HCT116 (cell line): ENCODE data around the gene THEMIS. TPM values are rescaled to one million over a fixed set of nuclear protein-coding genes. Genes with fewer than 3 reads are reported as not detected.

Experiments
- ATAC-seq: fragments of 200-7000 bp; cut with Tn5 transposase; 2 replicates; pipeline ENCODE4 v1.9.1; 2020; ENCODE audit warnings: mild to moderate bottlenecking, moderate library complexity
- BruUV-seq: library from RNA; stranded (reverse); fragments of 400-500 nt; replicated peaks from 2 replicates; lab custom pipeline; 2021; lab: Mats Ljungman, UMichigan
- CTCF ChIA-PET: fragments of 300-600 bp; sonication (Branson Sonifier 250); formaldehyde crosslinking; loops from one replicate; lab custom pipeline; 2021; ENCODE audit warnings: antibody characterized with exemption; lab: Charles Lee
- POLR2A ChIA-PET: fragments of 300-600, 350-600 bp; sonication (Branson Sonifier 250); formaldehyde crosslinking; loops from one replicate; lab custom pipeline; 2021; ENCODE audit warnings: antibody characterized with exemption; lab: Charles Lee
- RAD21 ChIA-PET, 2 experiments: fragments of 300-600 bp; sonication (Branson Sonifier 250); formaldehyde crosslinking; loops; one replicate each; lab custom pipeline; 2023; ENCODE audit warnings: low total read pairs in 2 of 2; ENCODE audit not compliant: uncharacterized antibody in 2 of 2, unreplicated experiment in 2 of 2, low non-redundant PET in 1 of 2; lab: Charles Lee
- DNase-seq: peaks from one replicate; pipeline ENCODE4 v3.0.0-alpha.2; 2010; ENCODE audit warnings: low read depth, low spot score
- H2AFZ ChIP-seq: fragments of 200-600 bp; shearing (Covaris generic), sonication (generic); 2 replicates; pipeline ENCODE4 v1.6.1; 2017; ENCODE audit warnings: low read depth, mixed run types, mixed read lengths, antibody characterized with exemption, low read length; ENCODE audit not compliant: poor library complexity, severe bottlenecking
- H3K27ac ChIP-seq: 2 replicates; pipeline ENCODE4 v1.5.1; 2012; ENCODE audit warnings: low read depth, low read length
- H3K27me3 ChIP-seq: fragments of 200-600 bp; sonication (generic); 2 replicates; pipeline ENCODE4 v1.6.1; 2016; ENCODE audit warnings: mixed run types, low read length, mixed read lengths; ENCODE audit not compliant: insufficient read depth
- H3K36me3 ChIP-seq, 2 experiments: fragments of 200-500 bp in 1 of 2; fragments of 200-600 bp in 1 of 2; sonication (Bioruptor generic) in 1 of 2; sonication (generic) in 1 of 2; 2 replicates each; pipeline versions ENCODE4 v1.5.1 to v1.6.1; 2014 to 2016; ENCODE audit warnings: low read length in 2 of 2, inconsistent platforms in 1 of 2, mixed read lengths in 1 of 2, mixed run types in 1 of 2; ENCODE audit not compliant: insufficient read depth in 2 of 2, control insufficient read depth in 1 of 2
- H3K4me1 ChIP-seq, 2 experiments: fragments of 200-600 bp in 1 of 2; sonication (generic) in 1 of 2; 2 replicates each; pipeline versions ENCODE4 v1.5.1 to v1.6.1; 2012 to 2017; ENCODE audit warnings: low read length in 2 of 2, inconsistent platforms in 1 of 2, mild to moderate bottlenecking in 1 of 2, mixed read lengths in 1 of 2, mixed run types in 1 of 2, moderate library complexity in 1 of 2; ENCODE audit not compliant: insufficient read depth in 2 of 2, control insufficient read depth in 1 of 2
- H3K4me2 ChIP-seq: fragments of 200-600 bp; sonication (generic); 2 replicates; pipeline ENCODE4 v1.6.1; 2017; ENCODE audit warnings: mixed run types, low read length, mixed read lengths
- H3K4me3 ChIP-seq, 2 experiments: fragments of 200-600 bp in 1 of 2; sonication (generic) in 1 of 2; replicated peaks in 1 of 2; 2 replicates each; pipeline ENCODE4 v1.5.1; 2011 to 2016; ENCODE audit warnings: low read length in 2 of 2, control low read depth in 1 of 2, low read depth in 1 of 2, mild to moderate bottlenecking in 1 of 2, mixed read lengths in 1 of 2, mixed run types in 1 of 2
- H3K79me2 ChIP-seq: fragments of 200-600 bp; sonication (generic); 2 replicates; pipeline ENCODE4 v1.6.1; 2017; ENCODE audit warnings: mild to moderate bottlenecking, mixed run types, low read length, moderate library complexity, mixed read lengths; ENCODE audit not compliant: insufficient read depth
- H3K9ac ChIP-seq: fragments of 200-600 bp; sonication (generic); 2 replicates; pipeline ENCODE4 v1.6.1; 2016; ENCODE audit warnings: low read length, mixed read lengths
- H3K9me2 ChIP-seq: fragments of 200-600 bp; sonication (generic), shearing (Covaris generic); 2 replicates; pipeline ENCODE4 v1.6.1; 2017; ENCODE audit warnings: mixed run types, mild to moderate bottlenecking, moderate library complexity; ENCODE audit not compliant: insufficient read depth
- H3K9me3 ChIP-seq, 2 experiments: fragments of 200-500 bp in 1 of 2; fragments of 200-600 bp in 1 of 2; sonication (Bioruptor generic) in 1 of 2; sonication (generic) in 1 of 2; 2 replicates each; pipeline ENCODE4 v1.6.1; 2014 to 2017; ENCODE audit warnings: low read length in 2 of 2, mixed read lengths in 2 of 2, inconsistent platforms in 1 of 2, low read depth in 1 of 2, mild to moderate bottlenecking in 1 of 2, mixed run types in 1 of 2, moderate library complexity in 1 of 2; ENCODE audit not compliant: control insufficient read depth in 1 of 2, insufficient read depth in 1 of 2
- H4K20me1 ChIP-seq: fragments of 200-600 bp; sonication (generic), shearing (Covaris generic); 2 replicates; pipeline ENCODE4 v1.6.1; 2017; ENCODE audit warnings: mixed run types, mild to moderate bottlenecking, moderate library complexity; ENCODE audit not compliant: insufficient read depth
- ATF3 ChIP-seq: IDR thresholded peaks from 2 replicates; pipeline ENCODE4 v1.6.1; 2012
- CEBPB ChIP-seq: IDR thresholded peaks from 2 replicates; pipeline ENCODE4 v1.6.1; 2012; ENCODE audit warnings: low read depth
- EGR1 ChIP-seq: IDR thresholded peaks from 2 replicates; pipeline ENCODE4 v1.6.1; 2012; ENCODE audit warnings: low read depth
- ELF1 ChIP-seq: IDR thresholded peaks from 2 replicates; pipeline ENCODE4 v1.6.1; 2012; ENCODE audit warnings: low read depth, borderline replicate concordance
- EZH2 ChIP-seq: fragments of 200-600 bp; sonication (generic); IDR thresholded peaks from 2 replicates; pipeline ENCODE4 v1.6.1; 2017; ENCODE audit warnings: antibody characterized with exemption, mixed run types
- EZH2phosphoT487 ChIP-seq: fragments of 200-600 bp; IDR thresholded peaks from 2 replicates; pipeline ENCODE4 v1.6.1; 2018; ENCODE audit warnings: antibody characterized with exemption, borderline replicate concordance
- FOSL1 ChIP-seq: IDR thresholded peaks from 2 replicates; pipeline ENCODE4 v1.6.1; 2012; ENCODE audit warnings: low read depth
- JUND ChIP-seq: IDR thresholded peaks from 2 replicates; pipeline ENCODE4 v1.6.1; 2012
- POLR2A ChIP-seq: IDR thresholded peaks from 2 replicates; pipeline ENCODE4 v1.7.0; 2011; ENCODE audit warnings: borderline replicate concordance; ENCODE audit not compliant: insufficient read depth, insufficient read length; ENCODE audit errors: extremely low read depth
- RAD21 ChIP-seq: IDR thresholded peaks from 2 replicates; pipeline ENCODE4 v1.6.1; 2012; ENCODE audit warnings: low read depth, mild to moderate bottlenecking
- REST ChIP-seq: IDR thresholded peaks from 2 replicates; pipeline ENCODE4 v1.6.1; 2012; ENCODE audit warnings: low read depth
- SIN3A ChIP-seq: IDR thresholded peaks from 2 replicates; pipeline ENCODE4 v1.6.1; 2012; ENCODE audit warnings: low read depth
- SP1 ChIP-seq: IDR thresholded peaks from 2 replicates; pipeline ENCODE4 v1.6.1; 2012; ENCODE audit warnings: low read depth
- SRF ChIP-seq: IDR thresholded peaks from 2 replicates; pipeline ENCODE4 v1.6.1; 2012; ENCODE audit warnings: low read depth
- YY1 ChIP-seq: IDR thresholded peaks from 2 replicates; pipeline ENCODE4 v1.6.1; 2011; ENCODE audit warnings: low read length, low read depth, moderate library complexity, mild to moderate bottlenecking; ENCODE audit not compliant: insufficient replicate concordance; ENCODE audit errors: extremely low read depth
- ZFX ChIP-seq: fragments of 450-650 bp; IDR thresholded peaks from 2 replicates; pipeline ENCODE4 v1.6.1; 2017
- ZNF274 ChIP-seq: fragments of 200-500 bp; sonication (Bioruptor generic); IDR thresholded peaks from 2 replicates; pipeline ENCODE4 v1.6.1; 2014; ENCODE audit warnings: mild to moderate bottlenecking, low read depth, low read length, inconsistent platforms
- intact Hi-C: fragments of 100-400 bp; cut with micrococcal nuclease; formaldehyde crosslinking; loops from 2 replicates; pipeline ENCODE4 v1.10.0; 2022
- total RNA-seq: library from RNA; stranded (reverse); gene quantifications from one replicate; pipeline ENCODE4 v1.2.1, GENCODE V29; 2021; ENCODE audit not compliant: unreplicated experiment
- TF ChIP-seq, protein P1 (sequence below): IDR thresholded peaks from 2 replicates; pipeline ENCODE4 v1.6.1; 2012
- TF ChIP-seq, protein P2 (sequence below): IDR thresholded peaks from 2 replicates; pipeline ENCODE4 v1.6.1; 2011; ENCODE audit warnings: mild to moderate bottlenecking, low read length, moderate library complexity; ENCODE audit not compliant: insufficient replicate concordance; ENCODE audit errors: extremely low read depth

THEMIS gene
- total RNA-seq, 1 experiment from 2014 or later: 0.20 TPM

GRCh38 chr6:127749095-127749494 is 151.8 kb downstream of the THEMIS start:
- Histone ChIP-seq H3K9me3 (no peaks in the 10 kb centered on the region), H3K9me2 (no peaks in the 10 kb centered on the region), H3K4me1 (no peaks in the 10 kb centered on the region), H4K20me1 (no peaks in the 10 kb centered on the region), H3K4me3 (no peak overlapping the region), H3K27me3 (no peaks in the 10 kb centered on the region), H3K79me2 (no peaks in the 10 kb centered on the region), H2AFZ (no peak overlapping the region), H3K36me3 (no peaks in the 10 kb centered on the region), H3K27ac (no peak overlapping the region), H3K9ac (no peak overlapping the region), H3K4me2 (no peak overlapping the region)
- intact Hi-C loops: no loop called here
- ChIA-PET POLR2A (no interaction called here), CTCF (no interaction called here), RAD21 (no interaction called here)
- ATAC-seq: no peak
- DNase-seq: no peak
- TF ChIP-seq EZH2 (no peak), SRF (no peak), CEBPB (no peak), REST (no peak), ZFX (no peak), ELF1 (no peak), SIN3A (no peak), FOSL1 (no peak), EGR1 (no peak), ATF3 (no peak), JUND (no peak), POLR2A (no peak), EZH2phosphoT487 (no peak), RAD21 (no peak), YY1 (no peak), ZNF274 (no peak), SP1 (no peak)
- TF ChIP-seq, protein P1, sequence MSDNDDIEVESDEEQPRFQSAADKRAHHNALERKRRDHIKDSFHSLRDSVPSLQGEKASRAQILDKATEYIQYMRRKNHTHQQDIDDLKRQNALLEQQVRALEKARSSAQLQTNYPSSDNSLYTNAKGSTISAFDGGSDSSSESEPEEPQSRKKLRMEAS: no peak
- TF ChIP-seq, protein P2, sequence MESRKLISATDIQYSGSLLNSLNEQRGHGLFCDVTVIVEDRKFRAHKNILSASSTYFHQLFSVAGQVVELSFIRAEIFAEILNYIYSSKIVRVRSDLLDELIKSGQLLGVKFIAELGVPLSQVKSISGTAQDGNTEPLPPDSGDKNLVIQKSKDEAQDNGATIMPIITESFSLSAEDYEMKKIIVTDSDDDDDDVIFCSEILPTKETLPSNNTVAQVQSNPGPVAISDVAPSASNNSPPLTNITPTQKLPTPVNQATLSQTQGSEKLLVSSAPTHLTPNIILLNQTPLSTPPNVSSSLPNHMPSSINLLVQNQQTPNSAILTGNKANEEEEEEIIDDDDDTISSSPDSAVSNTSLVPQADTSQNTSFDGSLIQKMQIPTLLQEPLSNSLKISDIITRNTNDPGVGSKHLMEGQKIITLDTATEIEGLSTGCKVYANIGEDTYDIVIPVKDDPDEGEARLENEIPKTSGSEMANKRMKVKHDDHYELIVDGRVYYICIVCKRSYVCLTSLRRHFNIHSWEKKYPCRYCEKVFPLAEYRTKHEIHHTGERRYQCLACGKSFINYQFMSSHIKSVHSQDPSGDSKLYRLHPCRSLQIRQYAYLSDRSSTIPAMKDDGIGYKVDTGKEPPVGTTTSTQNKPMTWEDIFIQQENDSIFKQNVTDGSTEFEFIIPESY: no peak
- BruUV-seq: no TSS peak
